ENCODE results near the gene NEDD4L.

The NEDD4L gene

DNA sequence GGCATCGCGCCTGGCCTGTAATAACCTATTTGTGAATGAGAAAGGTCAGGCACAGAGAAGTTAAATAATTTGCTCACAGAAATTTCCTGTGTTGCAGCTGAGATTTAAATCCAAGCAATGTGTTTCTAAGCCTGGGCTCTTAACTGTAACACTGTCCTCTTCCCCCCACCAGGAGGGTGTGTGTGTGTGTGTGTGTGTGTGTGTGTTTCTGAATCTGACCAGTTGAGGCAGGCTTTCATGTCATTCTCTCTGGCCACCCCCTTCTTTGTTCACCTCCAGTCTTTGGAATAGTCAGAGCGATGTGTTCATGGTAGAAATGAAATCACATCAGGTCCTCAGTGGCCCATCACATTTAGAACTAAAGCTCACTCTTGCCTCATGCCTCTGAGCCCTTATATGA, 81.2 kb downstream of the NEDD4L start:
- FAIRE-seq = no peak

DNA sequence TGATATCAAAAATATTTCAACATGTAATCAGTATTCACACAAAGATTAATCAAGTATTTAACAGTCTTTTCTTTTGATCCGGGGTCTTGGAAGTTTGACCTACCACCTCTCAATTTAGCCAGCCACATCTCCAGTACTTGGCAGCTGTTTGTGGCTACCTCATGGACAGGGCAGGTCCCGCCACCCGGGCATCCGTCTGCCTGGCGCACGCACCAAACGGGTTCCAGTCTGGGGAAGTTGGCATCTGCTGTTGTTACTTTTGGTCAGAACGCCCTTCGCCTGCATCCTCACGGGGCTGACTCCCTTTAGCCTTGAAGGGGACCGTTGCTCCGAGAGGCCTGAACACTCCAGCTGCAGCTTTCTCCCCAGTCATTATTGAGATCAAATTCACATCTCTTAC, 81.7 kb downstream of the NEDD4L start:
- no peak for FAIRE-seq

DNA sequence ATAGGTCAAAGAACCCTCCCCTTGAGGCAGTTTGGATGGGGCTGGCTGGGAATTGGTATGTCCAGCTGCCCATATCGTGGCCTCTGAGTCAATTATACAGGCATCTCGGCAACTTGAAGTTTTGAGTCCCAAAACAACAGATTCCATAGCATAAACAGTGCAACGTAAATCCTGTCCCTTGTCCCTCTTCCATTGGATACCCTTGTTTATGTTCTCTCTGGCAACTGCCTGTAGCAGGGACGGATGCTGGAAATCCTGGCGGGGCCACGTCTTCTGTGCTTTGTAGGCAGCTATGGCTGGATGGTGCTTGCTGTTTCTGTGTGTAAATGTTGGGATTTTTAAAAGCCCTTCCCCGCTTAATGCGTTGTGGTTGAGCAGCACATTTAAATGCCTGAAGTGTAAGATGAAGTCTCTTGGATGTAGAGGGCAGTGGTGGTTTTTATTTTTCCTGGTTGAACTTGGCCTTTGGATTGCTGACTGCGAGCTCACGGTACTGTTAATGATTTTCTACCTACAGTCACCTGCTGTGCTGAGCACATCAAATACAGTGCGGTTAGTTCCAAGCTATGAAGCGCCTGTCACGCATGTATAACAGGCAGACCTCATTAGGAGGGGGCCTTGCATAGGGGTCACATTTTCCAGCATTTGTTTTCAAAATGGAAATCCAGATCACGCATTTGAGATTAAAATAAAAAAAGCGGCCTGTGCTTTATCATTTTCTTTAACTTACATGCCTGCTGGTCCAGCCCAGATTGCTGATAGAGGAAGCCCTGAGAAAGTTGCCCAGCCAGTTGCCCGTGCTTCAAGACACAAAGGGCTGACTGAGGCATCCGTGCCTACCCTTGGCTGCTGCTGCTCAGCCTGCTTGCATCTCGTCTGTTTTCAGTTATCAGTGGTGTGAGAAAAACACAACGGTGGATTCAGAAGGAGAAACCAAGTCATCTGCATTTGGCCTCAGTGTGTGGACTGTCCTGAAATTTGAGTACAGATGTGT, 84.7 kb downstream of the NEDD4L start:
- no peak for FAIRE-seq

DNA sequence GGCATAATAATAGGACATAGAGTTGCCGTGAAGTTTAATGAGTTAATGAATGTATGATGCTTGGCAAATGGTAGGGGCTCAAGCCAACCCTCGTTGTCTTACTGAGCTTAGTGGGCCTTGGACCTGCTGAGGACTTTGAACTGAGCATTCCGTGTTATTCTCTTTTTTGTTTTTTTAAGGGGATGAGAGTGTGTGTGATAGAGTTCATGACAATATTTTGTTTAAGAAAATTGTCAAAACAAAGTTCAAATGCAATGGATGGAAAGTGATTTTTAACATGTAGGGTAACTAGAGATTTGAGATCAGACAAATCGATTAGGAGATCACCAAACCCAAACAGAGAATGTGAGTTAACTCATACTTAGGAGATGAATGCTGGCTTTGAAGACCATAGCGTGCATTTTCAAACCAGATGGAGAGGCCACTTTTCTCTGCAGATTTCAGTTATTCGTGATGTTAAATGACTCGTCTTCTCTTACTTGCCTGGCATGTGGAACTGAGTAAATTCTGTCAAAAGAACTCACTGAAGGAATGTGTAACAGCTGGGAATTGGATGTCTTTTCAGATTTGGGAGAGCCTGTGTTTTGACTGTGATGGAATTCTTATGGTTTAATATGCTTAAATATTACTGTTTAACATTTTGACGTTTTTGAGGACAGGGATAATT, 88.7 kb downstream of the NEDD4L start:
- no peak for FAIRE-seq

DNA sequence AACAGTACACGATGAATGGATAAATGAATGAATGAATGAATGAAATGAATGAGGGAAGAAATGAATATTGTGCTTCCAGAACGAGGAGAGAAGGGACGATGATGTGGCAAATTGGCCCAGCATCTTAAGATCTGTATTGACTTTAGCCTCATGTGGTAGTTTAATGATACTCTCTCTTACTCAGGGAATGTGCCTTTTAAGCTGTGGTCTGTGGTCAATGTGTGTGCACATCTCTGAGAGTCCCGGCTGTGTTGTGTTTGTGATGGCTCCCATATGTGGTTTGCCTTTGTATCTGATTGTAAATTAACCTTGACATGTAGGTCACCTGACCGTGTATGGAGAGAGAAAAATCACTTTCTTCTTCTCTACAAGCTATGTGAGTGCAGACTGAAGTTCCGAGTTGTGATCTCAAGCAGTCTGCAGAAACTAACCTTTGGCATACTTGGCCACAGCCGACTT, 91.2 kb downstream of the NEDD4L start:
- no peak for FAIRE-seq

DNA sequence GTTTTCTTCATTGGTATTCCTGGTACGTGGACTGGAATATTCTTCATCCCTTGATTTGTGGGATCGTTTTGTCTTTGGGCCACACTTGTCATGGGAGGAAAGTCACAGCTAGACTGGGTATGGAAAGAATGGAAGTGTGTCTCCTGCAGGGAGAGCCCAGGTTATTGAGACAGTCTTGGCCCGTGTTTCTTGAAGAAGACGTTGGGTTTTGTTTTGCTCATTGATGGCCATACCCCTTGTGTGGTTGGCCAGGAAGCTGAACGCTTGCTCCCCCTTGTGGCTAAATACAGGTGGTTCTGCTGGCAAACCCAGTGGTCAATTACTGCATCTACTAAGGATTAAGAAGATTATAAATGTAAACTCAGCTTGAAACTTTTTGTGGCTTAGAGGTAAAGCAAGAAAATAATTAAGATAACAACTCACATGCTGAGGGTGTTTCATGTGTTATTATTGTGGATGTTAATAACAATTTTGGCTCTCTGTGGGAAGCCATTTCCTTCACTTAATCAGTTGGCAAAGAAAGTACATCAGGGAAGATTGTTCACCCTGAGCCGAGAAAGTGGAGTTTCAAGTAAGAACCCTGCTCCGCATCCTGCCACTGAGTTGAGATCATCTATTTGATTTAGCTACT, 91.8 kb downstream of the NEDD4L start:
- FAIRE-seq = no peak

DNA sequence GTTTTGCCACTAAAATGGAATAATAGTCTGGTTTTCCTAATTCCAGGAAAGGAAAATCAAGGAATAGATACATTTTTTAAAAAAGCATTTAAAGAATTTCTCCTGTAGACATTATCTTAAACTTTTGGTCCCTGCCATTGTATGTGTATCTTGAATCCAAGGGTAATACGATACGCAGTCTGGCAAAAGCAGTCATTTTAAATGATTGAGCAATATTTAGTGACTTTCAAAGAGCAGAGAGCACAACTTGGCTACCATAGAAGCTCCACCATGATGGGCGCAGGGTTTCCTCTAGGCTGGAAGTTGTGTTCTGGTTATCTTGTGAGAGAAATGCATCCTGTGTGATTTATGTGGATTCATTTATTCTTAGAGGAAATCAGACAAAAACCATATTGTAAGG, 92.9 kb downstream of the NEDD4L start:
- no peak for FAIRE-seq

DNA sequence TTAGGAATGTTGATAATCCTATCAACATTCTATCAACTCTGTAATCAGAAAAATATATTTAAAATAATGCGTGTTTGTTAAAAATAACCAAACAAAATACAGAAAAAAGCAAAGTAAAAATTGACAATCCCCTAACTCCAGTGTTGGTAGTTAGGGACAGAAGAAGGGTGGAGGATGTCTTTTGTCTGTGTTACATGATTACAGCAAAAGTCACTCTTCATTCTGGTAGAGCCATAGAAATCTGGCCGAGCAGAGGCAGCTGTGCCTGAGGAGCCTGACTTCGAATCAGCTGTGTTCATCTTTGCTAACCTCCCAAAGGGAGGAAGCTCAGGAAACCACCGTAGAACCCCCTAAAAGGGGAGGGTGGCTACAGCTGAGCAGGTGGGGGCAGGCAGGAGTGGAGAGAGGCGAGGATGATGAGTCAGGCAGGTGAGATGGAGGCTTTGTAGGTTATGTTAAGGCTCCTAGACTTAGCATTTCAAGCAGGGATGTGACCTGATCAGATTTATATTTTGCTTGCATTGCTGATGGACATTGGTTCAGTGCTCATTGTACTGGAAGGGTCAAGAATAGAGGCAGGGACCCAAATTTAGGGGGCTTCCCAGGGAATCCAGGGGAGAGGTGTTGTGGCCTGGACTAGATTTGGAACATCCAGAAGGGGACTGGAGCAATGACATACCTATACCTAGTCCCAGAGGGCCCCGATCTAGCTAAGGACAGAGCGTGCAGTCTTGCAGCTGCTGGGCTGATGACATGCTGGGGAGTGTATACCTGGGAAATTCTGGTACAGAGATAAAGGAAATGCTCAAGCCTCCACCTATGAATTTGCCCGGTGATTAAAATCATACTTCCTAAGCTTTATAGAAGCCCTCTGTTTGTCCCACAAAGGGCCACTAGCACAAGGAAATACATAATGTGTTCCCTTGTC, 95.7 kb downstream of the NEDD4L start:
- FAIRE-seq = no peak

DNA sequence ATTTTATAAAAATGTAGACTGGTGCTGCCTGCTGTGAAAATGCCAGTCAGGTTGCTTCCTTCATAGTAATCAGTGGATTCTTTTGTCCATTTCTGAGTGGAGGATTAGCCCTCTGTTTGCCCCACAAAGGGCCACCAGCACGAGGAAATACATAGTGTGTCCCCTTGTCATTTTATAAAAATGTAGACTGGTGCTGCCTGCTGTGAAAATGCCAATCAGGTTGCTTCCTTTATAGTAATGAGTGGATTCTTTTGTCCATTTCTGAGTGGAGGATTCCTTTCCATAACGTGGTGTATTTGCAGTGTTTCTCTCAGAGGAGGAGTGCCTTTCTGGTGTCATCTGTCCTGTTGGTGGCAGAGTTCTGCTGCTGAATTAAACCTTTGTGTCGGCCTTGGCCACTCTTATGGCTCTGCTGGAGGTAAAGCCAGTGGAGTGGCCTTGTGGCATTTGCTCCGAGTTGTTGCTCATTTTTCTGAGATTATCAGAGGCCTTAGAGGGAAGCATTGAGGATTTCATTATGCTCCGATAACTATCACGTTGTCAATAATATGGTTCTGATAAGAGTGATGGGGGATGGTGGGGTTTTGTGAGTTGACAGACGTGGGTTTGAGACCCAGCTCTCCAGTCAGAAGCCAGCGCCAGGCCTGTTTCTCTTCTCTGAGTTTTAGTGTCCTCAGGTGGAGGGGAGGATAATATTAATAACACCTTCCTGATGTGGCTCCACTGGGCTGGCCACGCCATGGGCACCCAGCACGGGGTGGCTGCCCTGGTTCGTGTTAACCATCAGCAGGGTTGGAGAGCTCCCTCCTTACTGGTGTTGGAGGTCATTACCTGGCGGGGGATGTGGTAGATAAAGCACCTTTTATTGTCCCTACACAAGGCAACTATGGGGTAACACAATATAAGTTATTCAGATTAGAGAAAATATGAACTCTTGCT, 96.6 kb downstream of the NEDD4L start:
- FAIRE-seq = no peak

DNA sequence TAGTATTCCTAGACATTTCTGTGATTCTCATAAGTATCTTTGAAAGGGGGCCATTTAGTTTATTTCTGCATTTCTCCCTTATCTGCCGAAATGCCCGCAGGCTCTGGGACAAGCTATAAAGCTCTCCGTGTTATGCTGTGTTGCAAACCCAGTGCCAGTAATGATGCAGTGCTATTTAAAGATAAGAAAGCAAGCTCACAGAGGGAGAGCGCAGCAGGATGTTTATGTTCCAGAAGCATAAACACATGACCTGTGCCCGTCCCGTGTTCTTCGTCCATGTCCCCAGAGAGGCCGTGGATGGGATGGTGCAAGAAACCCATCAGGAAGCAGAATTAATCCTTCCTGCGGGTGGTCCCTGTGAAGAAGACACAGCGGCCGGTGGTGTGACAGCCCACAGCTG, 99.4 kb downstream of the NEDD4L start:
- no peak for FAIRE-seq

DNA sequence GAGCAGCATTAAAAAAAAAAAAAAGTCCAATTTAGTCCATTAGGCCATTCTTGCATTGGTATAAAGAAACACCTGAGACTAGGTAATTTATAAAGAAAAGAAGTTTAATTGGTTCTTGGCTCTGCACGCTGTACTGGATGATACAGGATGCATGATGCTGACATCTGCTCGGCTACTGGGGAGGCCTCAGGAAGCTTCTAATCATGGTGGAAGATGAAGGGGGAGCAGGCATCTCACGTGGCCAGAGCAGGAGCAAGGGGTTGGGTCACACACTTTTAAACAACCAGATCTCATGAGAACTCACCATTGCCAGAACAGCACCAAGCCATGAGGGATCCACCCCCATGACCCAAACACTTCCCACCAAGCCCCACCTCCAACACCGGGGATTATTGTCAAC, 100.1 kb downstream of the NEDD4L start:
- FAIRE-seq = no peak

DNA sequence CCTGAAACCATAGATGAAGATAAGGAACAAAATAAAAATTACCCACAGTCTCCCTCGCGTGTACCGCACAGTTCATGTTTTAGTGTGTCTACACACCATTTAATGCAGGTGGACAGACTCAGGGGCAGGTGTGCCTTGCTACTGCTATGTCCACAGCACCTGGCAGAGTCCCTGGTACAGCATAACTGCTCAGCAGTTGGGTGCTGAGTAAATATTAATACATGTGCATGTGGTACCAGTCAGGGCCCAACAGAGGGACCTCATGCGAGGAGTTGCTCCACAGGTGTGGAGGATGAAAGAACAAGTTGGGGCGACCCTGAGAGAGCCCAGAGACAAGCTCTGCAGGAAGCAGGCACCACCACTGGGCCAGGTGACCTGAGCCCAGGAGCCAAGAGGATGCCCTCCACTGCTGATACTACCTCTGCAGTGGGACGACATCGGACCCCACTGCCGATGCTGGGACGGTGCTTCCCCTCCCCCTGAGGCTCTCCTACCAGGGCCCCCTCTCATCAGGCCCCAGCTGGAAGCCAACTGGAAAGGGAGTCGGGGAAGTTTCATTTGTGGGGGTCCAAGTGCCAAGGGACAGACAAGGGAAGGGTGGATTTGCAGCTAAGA, 100.8 kb downstream of the NEDD4L start:
- FAIRE-seq = no peak

DNA sequence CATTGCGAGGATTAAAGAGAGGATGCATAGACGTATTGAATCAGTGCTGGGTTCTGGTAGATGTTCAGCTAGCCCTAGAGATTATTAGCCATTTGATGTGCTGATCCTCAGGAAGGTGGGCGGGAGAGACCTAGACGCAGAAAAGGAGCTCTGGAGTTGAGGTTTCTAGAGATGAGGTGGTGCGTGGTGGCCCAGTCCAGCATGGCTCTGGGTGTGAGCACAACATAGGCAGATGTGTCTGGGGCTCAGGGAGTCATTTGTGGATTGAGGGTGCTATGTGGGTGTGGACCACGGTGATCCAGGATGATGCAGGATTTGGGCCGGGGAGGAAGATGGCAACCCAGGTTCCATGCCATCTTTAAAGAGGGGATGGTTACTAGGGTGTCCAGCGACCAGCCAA, 102.1 kb downstream of the NEDD4L start:
- no peak for FAIRE-seq

DNA sequence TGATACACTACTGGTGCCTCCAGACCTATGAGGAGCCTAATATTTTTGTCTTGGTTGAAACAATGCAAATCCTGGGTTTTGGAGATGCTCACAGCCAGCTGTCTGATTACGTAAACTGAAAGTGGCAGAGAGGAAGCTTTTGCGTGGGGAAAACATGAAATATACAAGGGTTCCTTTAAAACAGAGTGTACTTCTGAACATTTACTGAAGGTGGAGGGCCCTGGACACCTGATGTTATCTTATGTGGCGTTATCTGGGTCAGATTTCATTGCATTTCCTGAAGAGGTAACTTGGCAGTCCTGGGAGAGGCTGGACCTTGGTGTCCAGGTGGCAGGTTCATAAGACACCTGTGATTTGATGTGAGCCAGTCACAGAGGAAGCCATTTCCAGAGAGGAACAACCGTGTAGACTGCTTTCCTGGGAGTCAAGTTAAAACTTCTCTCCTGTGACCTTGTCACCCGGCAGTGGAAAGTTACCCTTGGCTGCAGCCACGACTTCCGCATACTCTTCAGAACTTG, 105.0 kb downstream of the NEDD4L start:
- no peak for FAIRE-seq

DNA sequence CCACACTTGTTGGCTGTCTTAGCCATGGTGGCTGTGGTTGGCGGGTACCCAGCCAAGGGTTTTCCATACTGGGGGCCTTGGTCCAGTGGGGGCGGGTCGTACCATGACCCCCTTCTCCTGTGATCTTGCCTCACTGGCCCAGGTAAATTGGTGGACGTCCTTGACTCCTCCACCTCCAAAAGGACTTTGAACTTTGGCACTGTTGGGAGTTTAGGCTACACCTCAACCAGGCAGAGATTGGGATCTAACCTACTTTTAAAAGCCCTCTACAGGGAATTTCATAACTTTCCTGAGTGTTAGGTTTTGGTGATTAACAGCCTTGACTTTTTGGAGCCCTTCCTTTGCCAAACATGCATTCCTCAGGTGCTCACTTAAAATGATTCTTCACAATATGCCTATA, 106.7 kb downstream of the NEDD4L start:
- FAIRE-seq = no peak

DNA sequence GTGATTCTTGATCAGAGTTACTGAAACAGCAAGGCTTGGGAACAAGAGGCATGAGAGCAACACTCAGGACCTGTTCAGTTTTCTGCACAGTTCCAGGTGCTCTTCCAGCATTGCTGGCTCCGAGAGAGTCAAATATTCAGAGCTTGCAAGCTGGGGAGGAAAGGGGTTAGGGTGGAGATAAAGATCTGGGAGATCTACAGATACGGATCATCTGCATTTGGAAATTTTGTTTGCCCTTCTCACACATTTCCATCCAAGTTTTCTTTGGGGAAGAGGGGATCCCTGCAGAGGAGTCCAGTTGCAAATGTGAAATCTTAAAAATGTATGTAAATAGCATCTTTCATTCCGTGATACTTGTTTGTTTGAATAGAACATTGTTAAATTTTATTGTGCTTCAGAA, 108.2 kb downstream of the NEDD4L start:
- no peak for FAIRE-seq

DNA sequence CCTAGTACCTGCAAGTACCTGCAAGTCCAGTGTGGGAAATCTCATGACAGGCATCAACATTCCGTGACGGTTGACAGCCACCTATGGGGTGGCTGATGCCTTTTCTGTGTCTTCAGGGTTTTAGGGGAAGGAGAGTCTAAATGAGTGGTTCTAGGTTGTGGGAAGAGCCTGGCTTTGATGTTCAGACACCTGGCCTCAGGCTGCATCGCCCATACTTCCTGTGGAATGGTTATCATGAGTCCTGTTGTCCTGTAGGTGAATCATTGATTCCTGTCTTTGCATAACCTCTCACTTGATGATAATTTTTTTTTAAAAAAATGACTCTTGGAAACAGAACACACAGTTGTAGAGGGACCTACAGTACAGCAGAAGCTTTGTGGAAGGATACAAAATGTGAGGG, 108.9 kb downstream of the NEDD4L start:
- no peak for FAIRE-seq

DNA sequence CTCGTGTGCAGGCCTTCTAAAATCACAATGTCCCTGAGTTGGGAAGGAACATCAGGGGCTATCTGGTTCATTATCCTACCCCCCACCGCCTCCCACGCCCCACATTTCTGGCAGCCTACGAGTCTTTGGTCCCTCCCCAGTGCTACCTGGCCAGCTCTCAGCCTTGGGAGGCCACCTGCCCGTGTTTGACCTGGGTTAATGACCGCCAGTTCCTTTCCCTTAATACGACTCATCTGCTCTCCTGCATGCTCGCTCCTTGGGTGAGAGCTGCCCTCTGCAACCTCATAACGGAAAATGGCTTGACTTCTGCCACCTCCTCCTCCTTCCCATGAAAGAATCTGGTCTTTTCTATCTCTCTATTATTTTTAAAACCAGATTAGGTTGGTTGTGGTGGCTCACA, 112.5 kb downstream of the NEDD4L start:
- no peak for FAIRE-seq

DNA sequence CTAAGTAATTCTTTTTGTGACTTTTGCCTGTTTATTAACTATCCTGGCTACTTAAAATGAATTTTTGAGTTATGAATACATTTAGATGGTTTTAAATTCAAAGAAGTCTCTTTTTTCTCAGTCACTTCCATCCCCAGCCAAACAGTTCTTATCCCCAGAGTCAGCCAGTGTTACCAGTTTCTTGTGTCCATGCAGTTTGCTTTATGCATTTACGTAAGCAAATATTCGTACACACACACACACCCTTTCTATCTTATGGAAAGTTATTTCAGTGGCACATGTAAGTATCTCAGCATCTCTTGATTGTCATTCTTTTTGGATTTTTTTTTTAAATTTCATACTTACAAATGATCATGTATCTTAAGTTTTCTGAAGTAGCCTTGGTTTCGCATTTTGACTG, 113.2 kb downstream of the NEDD4L start:
- FAIRE-seq = no peak

DNA sequence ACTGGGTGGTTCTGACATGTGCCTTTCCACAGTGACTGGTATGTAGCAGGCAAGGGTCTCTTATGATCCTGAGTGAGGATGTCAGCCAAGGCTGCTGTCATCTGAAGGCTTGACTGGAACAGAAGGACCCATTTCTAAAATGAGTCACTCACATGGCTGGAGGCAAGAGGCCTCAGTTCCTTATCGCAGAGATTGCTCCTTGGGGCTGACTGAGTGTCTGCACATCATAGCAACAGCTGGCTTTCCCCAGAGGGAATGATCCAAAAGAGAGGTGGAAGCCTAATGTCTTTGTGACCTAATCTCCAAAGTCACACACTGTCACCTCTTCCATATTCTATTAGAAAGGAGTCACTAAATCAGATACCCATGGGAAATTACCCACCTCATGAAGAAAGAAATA, 114.0 kb downstream of the NEDD4L start:
- no peak for FAIRE-seq

DNA sequence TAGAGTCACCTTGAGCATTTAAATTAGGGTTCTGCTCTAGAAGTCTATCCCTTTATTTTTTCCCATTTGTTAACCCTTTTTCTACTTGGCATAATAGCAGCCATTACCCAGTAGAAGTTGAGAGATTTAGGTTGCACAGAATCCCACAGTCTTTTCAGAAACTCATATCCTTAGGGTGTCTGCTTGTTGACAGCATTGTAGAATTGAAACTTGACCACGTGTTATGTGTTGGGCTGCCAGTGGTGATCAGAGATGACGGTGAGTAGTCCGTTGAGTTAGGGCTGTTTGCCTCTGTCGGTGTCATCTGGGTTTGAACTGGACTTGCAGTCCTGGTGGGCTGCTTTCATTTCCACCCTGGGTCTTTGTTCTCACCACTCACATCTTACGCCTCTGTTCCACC, 114.4 kb downstream of the NEDD4L start:
- no peak for FAIRE-seq

Measured in A204.1 (cell line).